Osteoblast (primary cell): Measurements from ENCODE around the gene SEPTIN12. TPM values are rescaled to one million over a fixed set of nuclear protein-coding genes. Genes with fewer than 3 reads are reported as not detected.

Experiments used
- DNase-seq: peaks from one replicate; pipeline ENCODE4 v3.0.0; 2011; ENCODE audit warnings: low spot score, mixed read lengths; ENCODE audit not compliant: insufficient read length; ENCODE audit errors: missing footprints
- H2AFZ ChIP-seq: 2 replicates; pipeline ENCODE4 v1.6.0; 2011; ENCODE audit warnings: mild to moderate bottlenecking, low read length
- H3K27ac ChIP-seq: 2 replicates; pipeline ENCODE4 v1.5.1; 2011; ENCODE audit warnings: mild to moderate bottlenecking, low read depth, low read length, moderate library complexity
- H3K27me3 ChIP-seq: 2 replicates; pipeline ENCODE4 v1.6.0; 2012; ENCODE audit warnings: mild to moderate bottlenecking, control low read depth, inconsistent platforms, low read length, moderate library complexity; ENCODE audit not compliant: insufficient read depth
- H3K36me3 ChIP-seq: 2 replicates; pipeline ENCODE4 v1.5.1; 2011; ENCODE audit warnings: mild to moderate bottlenecking, low read length, control low read depth, moderate library complexity; ENCODE audit not compliant: insufficient read depth
- H3K4me1 ChIP-seq: 2 replicates; pipeline ENCODE4 v1.5.1; 2011; ENCODE audit warnings: mild to moderate bottlenecking, low read length, control low read depth, moderate library complexity; ENCODE audit not compliant: insufficient read depth
- H3K4me2 ChIP-seq: 2 replicates; pipeline ENCODE4 v1.6.0; 2011; ENCODE audit warnings: mild to moderate bottlenecking, low read length; ENCODE audit not compliant: insufficient read depth
- H3K4me3 ChIP-seq: fragments of 200-600 bp; sonication (generic); 3 replicates; pipeline ENCODE4 v1.5.1; 2012; ENCODE audit warnings: mild to moderate bottlenecking, low read length, inconsistent platforms; ENCODE audit not compliant: insufficient read depth
- H3K79me2 ChIP-seq: 2 replicates; pipeline ENCODE4 v1.6.0; 2012; ENCODE audit warnings: mild to moderate bottlenecking, low read length, control low read depth, inconsistent platforms; ENCODE audit not compliant: insufficient read depth
- H3K9me3 ChIP-seq: 2 replicates; pipeline ENCODE4 v1.5.1; 2011; ENCODE audit warnings: low read depth, low read length, control low read depth
- H4K20me1 ChIP-seq: 2 replicates; pipeline ENCODE4 v1.6.0; 2012; ENCODE audit warnings: mild to moderate bottlenecking, low read length, control low read depth; ENCODE audit not compliant: insufficient read depth
- CTCF ChIP-seq: IDR thresholded peaks from 2 replicates; pipeline ENCODE4 v1.5.1; 2011; ENCODE audit warnings: mild to moderate bottlenecking, low read depth, low read length, moderate library complexity; ENCODE audit errors: extremely low read depth
- total RNA-seq: library from RNA; depleted of rRNA; stranded (reverse); fragments of >200 nt; gene quantifications from 2 replicates; pipeline ENCODE4 v1.2.3, GENCODE V29; 2012

Gene SEPTIN12
- total RNA-seq, 1 donor: not detected

- H3K36me3 ChIP-seq: no peaks in the 10 kb centered on the region
Observed at GRCh38 chr16:4736546-4736945, 51.6 kb downstream of the SEPTIN12 start.

GRCh38 chr16:4734730-4735535 is 53.2 kb downstream of the SEPTIN12 start:
- no peak for TF ChIP-seq CTCF
- peak overlapping the region; percentile 83 for H3K27ac ChIP-seq
- H3K4me2 ChIP-seq: peak overlapping the region; percentile 94
- peaks cover 6% of the 10 kb centered on the region for H3K4me1 ChIP-seq
- peaks cover 10% of the 10 kb centered on the region for H3K36me3 ChIP-seq
- no peaks in the 10 kb centered on the region for H3K9me3 ChIP-seq
- no peaks in the 10 kb centered on the region for H3K27me3 ChIP-seq
- peaks cover 31% of the 10 kb centered on the region for H3K79me2 ChIP-seq
- DNase-seq: peak; percentile 97
- H3K4me3 ChIP-seq: peak overlapping the region; percentile 99
- H4K20me1 ChIP-seq: no peaks in the 10 kb centered on the region
- peak overlapping the region; percentile 97 for H2AFZ ChIP-seq

More at GRCh38 chr16:4736546-4736945, 51.6 kb downstream of the SEPTIN12 start:
- H3K4me3 ChIP-seq: no peak overlapping the region
- H3K4me2 ChIP-seq: no peak overlapping the region
- peaks cover 6% of the 10 kb centered on the region for H3K4me1 ChIP-seq
- no peaks in the 10 kb centered on the region for H4K20me1 ChIP-seq
- H3K27me3 ChIP-seq: no peaks in the 10 kb centered on the region
- H3K27ac ChIP-seq: no peak overlapping the region
- peak; percentile 48 for DNase-seq
- H3K9me3 ChIP-seq: no peaks in the 10 kb centered on the region
- no peak overlapping the region for H2AFZ ChIP-seq
- H3K79me2 ChIP-seq: peaks cover 24% of the 10 kb centered on the region
- TF ChIP-seq CTCF: no peak

GRCh38 chr16:4734063-4734729 is 53.9 kb downstream of the SEPTIN12 start, which contains the start of the genes ANKS3 and DNAAF8:
TSS of gene ANKS3 (minus strand) at chr16:4734271. CDS start at chr16:4730149, 4,122 bp downstream.
TSS of gene DNAAF8 (plus strand) at chr16:4734537. CDS start at chr16:4736515, 1,978 bp downstream.
- Histone ChIP-seq H3K4me2 (peak within 1 kb of the TSS; percentile 94), H3K9me3 (no peaks in the 10 kb centered on the region), H3K4me1 (peaks cover 6% of the 10 kb centered on the region), H3K79me2 (peaks cover 33% of the 10 kb centered on the region), H3K36me3 (peaks cover 18% of the 10 kb centered on the region), H2AFZ (peak within 1 kb of the TSS; percentile 97), H3K27me3 (no peaks in the 10 kb centered on the region), H3K27ac (peak within 1 kb of the TSS; percentile 83), H4K20me1 (no peaks in the 10 kb centered on the region), H3K4me3 (peak within 1 kb of the TSS; percentile 99)
- peak; percentile 100 for DNase-seq
- no peak for TF ChIP-seq CTCF

- Histone ChIP-seq H3K4me1 (peaks cover 6% of the 10 kb centered on the region), H3K9me3 (no peaks in the 10 kb centered on the region), H2AFZ (peak overlapping the region; percentile 89), H3K4me3 (peak overlapping the region; percentile 99), H3K27ac (peak overlapping the region; percentile 24), H3K79me2 (peaks cover 35% of the 10 kb centered on the region), H4K20me1 (no peaks in the 10 kb centered on the region), H3K36me3 (peaks cover 23% of the 10 kb centered on the region), H3K27me3 (no peaks in the 10 kb centered on the region), H3K4me2 (peak overlapping the region; percentile 94)
- no peak for TF ChIP-seq CTCF
- DNase-seq: peak; percentile 80
Observed at GRCh38 chr16:4733747-4734062, 54.4 kb downstream of the SEPTIN12 start.
